GM18870 (cell line): Measurements from ENCODE around the gene ATF7IP2.
"Not testable (repeated sequence)": the region's sequence is repeated elsewhere in the genome, so short reads cannot be mapped to it uniquely, and the experiment has no call there.

Experiments used
- ATAC-seq: cut with Tn5 transposase; IDR thresholded peaks from one replicate; pipeline ENCODE4 v1.9.1; 2021; ENCODE audit warnings: moderate library complexity; ENCODE audit not compliant: unreplicated experiment

Gene ATF7IP2

GRCh38 chr16:10447289-10447688 is 61.4 kb downstream of the ATF7IP2 start:
- ATAC-seq = no peak

DNA sequence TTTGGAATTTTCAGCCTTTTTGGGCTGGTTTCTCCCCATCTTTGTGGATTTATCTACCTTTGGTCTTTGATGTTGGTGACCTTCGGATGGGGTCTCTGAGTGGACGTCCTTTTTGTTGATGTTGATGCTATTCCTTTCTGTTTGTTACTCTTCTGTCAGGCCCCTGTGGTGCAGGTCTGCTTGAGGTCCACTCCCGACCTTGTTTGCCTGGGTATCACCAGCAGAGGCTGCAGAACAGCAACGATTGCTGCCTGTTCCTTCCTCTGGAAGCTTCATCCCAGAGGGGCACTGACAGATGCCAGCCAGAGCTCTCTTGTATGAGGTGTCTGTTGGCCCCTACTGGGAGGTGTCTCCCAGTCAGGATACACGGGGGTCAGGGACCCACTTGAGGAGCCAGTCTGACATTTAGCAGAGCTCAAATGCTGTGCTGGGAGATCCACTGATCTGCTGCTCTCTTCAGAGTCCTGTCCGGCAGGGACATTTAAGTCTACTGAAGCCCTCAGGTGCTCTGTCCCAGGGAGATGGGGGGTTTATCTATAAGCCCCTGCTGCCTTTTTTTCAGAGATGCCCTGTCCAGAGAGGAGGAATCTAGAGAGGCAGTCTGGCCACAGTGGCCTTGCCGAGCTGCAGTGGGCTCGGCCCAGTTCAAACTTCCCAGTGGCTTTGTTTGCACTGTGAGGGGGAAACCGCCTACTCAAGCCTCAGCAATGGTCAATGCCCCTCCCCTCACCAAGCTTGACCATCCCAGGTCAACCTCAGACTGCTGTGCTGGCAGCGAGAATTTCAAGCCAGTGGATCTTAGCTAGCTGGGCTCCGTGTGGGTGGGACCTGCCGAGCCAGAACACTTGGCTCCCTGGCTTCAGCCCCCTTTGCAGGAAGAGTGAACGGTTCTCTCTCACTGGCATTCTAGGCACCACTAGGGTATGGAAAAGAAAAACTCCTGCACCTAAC is 66.6 kb downstream of the ATF7IP2 start:
- not testable (repeated sequence) for ATAC-seq

DNA sequence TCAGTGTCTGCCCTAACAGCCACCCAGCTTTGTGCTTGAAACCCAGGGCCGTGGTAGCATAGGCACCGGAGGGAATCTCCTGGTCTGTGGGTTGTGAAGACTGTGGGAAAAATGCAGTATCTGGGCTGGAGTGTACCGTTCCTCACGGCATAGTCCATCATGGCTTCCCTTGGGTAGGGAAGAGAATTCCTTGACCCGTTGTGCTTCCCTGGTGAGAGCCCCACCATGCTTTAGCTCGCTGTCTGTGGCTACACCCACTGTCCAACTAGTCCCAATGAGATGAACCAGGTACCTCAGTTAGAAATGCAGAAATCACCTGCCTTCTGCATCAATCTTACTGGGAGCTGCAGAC is 67.3 kb downstream of the ATF7IP2 start:
- ATAC-seq = no peak

DNA sequence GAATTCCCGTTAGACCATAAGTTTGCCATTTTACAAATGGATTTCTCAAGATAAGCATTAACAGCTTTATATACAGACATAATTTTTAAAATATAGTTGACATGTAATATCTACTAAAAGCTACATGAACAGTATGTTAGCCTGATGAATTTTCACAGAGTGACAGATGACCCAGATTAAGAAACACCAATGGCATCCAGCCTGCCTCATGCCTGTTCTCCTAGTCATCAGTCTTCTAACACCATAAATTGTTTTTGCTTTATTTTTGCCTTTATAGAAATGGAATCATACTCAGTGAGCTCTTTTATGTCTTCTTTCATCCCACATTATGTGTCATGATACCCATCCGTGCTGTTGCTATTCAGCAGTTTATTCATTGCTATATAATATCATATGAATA is 80.0 kb downstream of the ATF7IP2 start:
- ATAC-seq = no peak

- no peak for ATAC-seq
Measured at GRCh38 chr16:10466313-10466712, 80.5 kb downstream of the ATF7IP2 start.

GRCh38 chr16:10466861-10467260 is 81.0 kb downstream of the ATF7IP2 start:
- no peak for ATAC-seq

DNA sequence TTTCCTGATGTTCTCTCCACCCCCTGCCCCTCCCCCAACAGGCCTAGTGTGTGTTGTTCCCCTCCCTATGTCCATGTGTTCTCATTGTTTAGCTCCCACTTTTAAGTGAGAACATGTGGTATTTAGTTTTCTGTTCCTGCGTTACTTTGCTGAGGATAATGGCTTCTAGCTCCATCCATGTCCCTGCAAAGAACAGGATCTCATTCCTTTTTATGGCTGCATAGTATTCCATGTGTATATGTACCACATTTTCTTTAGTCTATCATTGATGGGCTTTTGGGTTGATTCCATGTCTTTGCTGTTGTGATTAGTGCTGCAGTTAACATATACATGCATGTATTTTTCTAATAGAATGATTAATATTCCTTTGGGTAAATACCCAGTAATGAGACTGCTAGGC is 90.8 kb downstream of the ATF7IP2 start:
- ATAC-seq = not testable (repeated sequence)

DNA sequence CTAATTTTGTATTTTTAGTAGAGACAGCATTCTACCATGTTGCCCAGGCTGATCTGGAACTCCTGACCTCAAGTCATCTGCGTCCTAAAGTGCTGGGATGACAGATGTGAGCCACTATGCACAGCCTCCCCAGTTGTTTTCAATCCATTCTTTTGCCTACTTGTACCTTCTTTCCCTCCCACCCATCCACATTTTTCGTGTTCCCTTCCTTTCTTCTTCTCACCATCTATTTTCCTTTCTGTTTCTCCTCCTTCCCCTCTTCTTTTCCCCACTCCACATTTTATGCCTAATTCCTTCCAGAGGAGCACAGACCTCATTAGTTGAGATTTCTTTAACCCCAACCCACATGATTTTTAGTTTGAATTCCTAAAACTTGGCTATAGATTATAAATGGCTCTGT is 94.3 kb downstream of the ATF7IP2 start:
- ATAC-seq = no peak

- ATAC-seq = no peak
Measured at GRCh38 chr16:10485159-10485558, 99.3 kb downstream of the ATF7IP2 start.

DNA sequence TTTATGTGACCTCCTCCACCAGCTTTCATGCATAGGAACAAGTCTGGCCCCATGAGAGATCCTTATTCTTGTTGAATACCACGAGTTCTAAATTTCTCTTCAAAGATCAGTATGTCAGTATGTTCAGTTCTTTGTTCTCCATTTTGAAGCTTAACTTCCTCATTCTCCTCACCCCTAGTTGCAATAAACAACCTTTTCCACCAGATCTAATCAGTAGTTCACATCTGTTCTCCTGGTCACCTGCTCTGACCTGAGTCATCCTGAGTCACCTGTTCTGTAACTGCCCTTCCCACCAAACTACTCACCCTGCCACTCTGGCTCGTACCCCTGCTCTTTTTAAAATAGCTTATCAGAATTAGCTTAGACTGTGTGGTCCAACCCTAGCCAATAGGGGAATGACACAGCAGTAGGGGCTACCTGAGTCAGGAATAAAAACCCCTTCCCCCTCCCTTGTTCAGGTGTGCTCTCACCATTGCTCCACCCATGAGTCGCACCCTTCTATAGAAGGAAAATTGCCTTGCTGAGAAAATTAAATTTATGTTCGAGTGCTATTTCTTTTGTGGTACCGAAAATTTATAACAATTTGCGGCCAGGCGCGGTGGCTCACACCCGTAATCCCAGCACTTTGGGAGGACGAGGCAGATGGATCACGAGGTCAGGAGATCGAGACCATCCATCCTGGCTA is 100.0 kb downstream of the ATF7IP2 start:
- no peak for ATAC-seq

- no peak for ATAC-seq
Measured at GRCh38 chr16:10490141-10490540, 104.3 kb downstream of the ATF7IP2 start.

DNA sequence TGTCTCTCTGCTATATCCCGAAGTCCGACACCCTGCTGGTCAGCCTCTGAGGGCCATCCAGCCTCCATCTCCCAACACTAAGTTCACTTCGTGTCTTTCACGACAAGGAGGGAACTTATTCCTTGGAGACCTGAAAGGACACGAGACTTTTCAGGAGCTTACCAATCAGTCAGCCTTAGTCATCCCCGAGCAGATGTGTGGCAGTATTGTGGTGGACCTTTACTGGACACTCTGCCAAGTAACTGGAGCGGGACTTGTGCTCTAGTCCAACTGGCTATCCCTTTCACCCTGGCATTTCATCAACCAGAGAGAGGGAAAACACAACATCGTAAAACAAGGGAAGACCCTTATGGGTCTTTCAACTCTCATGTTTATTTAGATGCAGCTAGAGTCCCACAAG is 107.4 kb downstream of the ATF7IP2 start:
- no peak for ATAC-seq

- no peak for ATAC-seq
Measured at GRCh38 chr16:10494343-10495030, 108.6 kb downstream of the ATF7IP2 start.

GRCh38 chr16:10495031-10495345 is 109.1 kb downstream of the ATF7IP2 start:
- ATAC-seq = no peak

DNA sequence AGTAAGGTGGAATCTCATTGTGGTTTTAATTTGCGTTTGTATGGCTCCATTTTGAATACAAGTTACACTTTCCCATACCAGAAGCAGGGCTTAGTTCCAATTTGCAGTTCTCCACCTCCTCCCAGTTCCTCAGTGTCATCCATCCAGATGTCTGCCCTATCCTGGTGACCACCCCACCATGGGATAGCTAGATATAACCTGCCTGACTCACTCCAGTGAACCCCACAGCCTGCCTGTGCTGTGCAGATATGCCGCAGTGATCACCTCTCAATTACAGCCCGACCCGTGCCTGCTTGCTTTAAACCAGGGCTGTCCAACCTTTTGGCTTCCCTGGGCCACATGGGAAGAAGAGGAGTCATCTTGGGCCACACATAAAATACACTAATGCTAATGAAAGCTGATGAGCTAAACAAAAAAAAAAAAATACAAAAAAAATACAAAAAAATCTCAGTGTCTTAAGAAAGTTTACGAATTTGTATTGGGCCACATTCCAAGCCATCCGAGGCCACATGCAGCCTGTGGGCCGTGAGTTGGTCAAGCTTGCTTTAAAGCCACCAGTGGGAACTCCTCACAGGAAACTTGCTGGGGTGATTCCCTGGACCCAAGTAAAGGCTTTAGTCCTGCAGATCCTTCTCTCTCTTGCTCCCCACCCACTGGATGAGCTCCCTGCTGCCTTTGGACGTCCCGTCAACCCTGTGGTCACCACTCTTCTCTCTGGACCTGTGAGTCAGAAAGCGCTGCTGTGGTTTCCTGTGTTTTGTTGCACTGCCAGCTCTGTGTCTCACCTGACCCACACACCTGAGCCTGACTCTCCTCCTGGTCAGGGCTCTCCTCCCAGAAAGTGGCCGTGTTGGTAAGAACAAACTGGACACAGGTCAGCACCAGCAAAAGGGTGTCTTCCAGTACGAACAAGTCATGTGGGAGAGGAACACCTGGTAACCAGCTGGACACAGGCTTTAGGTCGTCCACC is 111.6 kb downstream of the ATF7IP2 start:
- ATAC-seq = no peak

- no peak for ATAC-seq
Measured at GRCh38 chr16:10500582-10500981, 114.7 kb downstream of the ATF7IP2 start.

DNA sequence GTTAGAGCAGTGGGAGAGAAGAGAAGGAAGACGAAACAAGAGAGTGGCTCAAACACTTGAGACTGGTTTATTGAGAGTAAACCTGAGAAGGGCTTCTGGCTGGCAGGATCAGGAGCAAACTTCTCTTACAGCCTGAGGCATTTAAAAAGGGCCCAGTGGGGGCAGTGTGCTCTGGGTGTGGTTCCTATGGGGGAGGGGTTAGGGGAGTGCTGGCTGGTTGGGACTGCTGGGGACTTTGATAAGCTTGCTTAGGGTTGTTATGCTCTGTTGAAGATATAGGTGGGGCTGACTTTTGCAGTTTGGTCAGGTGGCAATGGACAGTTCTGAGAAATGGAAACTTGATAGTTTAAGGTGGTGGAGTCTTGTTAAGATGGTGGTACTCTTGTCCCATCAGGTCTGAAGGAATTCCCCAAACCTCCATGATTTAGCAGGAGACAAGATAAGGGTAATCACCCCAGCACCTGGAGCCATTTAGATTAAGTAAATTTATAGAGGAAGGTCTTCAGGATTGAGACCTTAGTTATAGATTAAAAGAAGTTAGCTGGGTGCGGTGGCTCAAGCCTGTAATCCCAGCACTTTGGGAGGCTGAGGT is 115.3 kb downstream of the ATF7IP2 start:
- ATAC-seq = no peak

DNA sequence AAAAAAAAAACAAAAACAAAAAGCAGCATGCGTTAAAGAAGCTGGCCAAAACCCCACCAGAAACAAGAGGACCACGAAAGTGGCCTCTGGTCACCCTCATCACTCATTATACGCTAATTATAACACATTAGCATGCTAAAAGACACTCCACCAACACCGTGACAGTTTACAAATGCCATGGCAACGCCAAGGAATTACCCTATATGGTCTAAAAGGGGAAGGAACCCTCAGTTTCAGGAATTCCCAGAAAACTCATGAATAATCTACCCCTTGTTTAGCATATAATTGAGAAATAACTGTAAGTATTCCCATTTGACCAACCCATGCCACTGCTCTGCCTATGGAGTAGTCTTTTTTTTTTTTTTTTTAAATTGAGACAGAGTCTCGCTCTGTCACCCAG is 116.9 kb downstream of the ATF7IP2 start:
- ATAC-seq = no peak

DNA sequence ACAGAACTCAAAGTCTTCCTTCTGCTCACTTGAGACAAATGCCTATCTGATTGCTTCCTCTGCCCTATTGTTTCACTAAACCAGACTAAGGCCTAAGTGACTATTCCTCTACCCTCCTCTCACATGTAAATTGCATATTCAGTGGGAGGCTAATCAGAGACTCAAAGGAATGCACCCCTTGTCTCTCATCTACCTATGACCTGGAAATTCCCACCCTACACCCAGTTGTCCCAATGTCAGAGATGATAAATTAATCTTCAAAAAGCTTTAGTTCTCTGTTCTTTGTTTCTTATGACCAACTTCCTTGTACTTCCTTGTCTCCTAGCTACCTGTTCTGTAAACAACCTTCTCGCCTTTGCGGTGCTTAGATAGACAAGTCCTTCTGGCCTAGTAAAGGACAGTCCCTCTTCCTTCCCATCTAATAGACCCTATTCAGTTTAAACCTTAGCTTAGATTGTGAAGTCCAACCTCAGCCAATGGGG is 118.6 kb downstream of the ATF7IP2 start:
- ATAC-seq = no peak

DNA sequence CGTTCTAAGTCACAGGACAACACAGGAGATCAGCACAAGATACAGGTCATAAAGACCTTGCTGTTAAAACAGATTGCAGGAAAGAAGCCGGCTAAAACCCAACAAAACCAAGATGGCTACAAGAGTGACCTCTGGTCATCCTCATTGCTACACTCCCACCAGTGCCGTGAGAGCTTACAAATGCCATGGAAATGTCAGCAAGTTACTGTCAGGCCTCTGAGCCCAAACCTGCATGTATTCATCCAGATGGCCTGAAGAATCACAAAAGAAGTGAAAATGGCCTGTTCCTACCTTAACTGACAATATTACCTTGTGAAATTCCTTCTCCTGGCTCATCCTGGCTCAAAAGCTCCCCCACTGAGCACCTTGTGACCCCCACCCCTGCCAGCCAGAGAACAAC is 119.4 kb downstream of the ATF7IP2 start:
- ATAC-seq = not testable (repeated sequence)
